Esophagus squamous epithelium (tissue), 4 donors: Measurements from ENCODE around the gene TRPV2.

Experiments used
- CTCF ChIP-seq, 6 experiments: fragments of 450-650 bp in 4 of 6; fragments of 200-600 bp in 2 of 6; sonication (generic) in 2 of 6; IDR thresholded peaks; one replicate each; pipeline ENCODE4 v1.5.1; 2016 to 2019; ENCODE audit warnings: antibody characterized with exemption in 6 of 6, mild to moderate bottlenecking in 4 of 6, moderate library complexity in 4 of 6
- POLR2A ChIP-seq, 4 donors: fragments of 450-650 bp; IDR thresholded peaks; one replicate each; pipeline ENCODE4 v1.6.1; 2017; ENCODE audit warnings: antibody characterized with exemption in 4 of 4, mild to moderate bottlenecking in 4 of 4, moderate library complexity in 3 of 4

GRCh38 chr17:16419929-16420271 lies 4.5 kb downstream of the TRPV2 start:
- no peak for TF ChIP-seq CTCF (IDR thresholded peaks at IDR 0.05)
- no peak for TF ChIP-seq POLR2A (IDR thresholded peaks at IDR 0.05)
